HepG2 (cell line): ENCODE data around the gene KRABD2.

Experiments used
- ATF7-NPFF ChIP-seq: sonication (generic); formaldehyde crosslinking; IDR thresholded peaks from 2 replicates; pipeline ENCODE4 v1.8.1; 2023; ENCODE audit warnings: mild to moderate bottlenecking, low read depth, missing genetic modification reagents, moderate library complexity
- DRAP1 ChIP-seq: IDR thresholded peaks from 2 replicates; pipeline ENCODE4 v1.6.1; 2016; ENCODE audit warnings: missing genetic modification reagents, missing compliant biosample characterization
- DZIP1 ChIP-seq: sonication (generic); formaldehyde crosslinking; IDR thresholded peaks from 2 replicates; pipeline ENCODE4 v1.5.0; 2020; ENCODE audit warnings: mild to moderate bottlenecking, missing genetic modification reagents
- HNF4G ChIP-seq, 2 experiments: sonication (generic) in 1 of 2; formaldehyde crosslinking in 1 of 2; IDR thresholded peaks; 2 replicates each; pipeline versions ENCODE4 v1.4.0 to v1.6.1; 2011 to 2020; ENCODE audit warnings: borderline replicate concordance in 2 of 2, low read depth in 2 of 2, mild to moderate bottlenecking in 2 of 2, low read length in 1 of 2, missing genetic modification reagents in 1 of 2, moderate library complexity in 1 of 2
- HOXA3 ChIP-seq: sonication (generic); formaldehyde crosslinking; IDR thresholded peaks from 2 replicates; pipeline ENCODE4 v1.5.0; 2020; ENCODE audit warnings: missing genetic modification reagents
- POGK ChIP-seq: sonication (generic); formaldehyde crosslinking; conservative IDR thresholded peaks from 2 replicates; pipeline ENCODE4 v1.8.0; 2022; ENCODE audit warnings: mild to moderate bottlenecking, moderate library complexity, missing genetic modification reagents
- POLR2G ChIP-seq: fragments of 200-400 bp; formaldehyde crosslinking; IDR thresholded peaks from 2 replicates; pipeline ENCODE4 v1.6.1; 2018; ENCODE audit warnings: mild to moderate bottlenecking, low read depth, low read length, moderate library complexity
- RAD51 ChIP-seq: fragments of 450-650 bp; IDR thresholded peaks from 2 replicates; pipeline ENCODE4 v1.6.1; 2016; ENCODE audit warnings: borderline replicate concordance
- SRY ChIP-seq: sonication (generic); formaldehyde crosslinking; IDR thresholded peaks from 2 replicates; pipeline ENCODE4 v1.8.0; 2022; ENCODE audit warnings: mild to moderate bottlenecking, missing genetic modification reagents
- TRIM24 ChIP-seq: sonication (generic); formaldehyde crosslinking; IDR thresholded peaks from 2 replicates; pipeline ENCODE4 v1.8.0; 2022; ENCODE audit warnings: mild to moderate bottlenecking, missing genetic modification reagents
- ZHX2 ChIP-seq, 2 experiments: sonication (generic) in 1 of 2; formaldehyde crosslinking in 1 of 2; IDR thresholded peaks; 2 replicates each; pipeline versions ENCODE4 v1.6.1 to v1.9.0; 2014 to 2022; ENCODE audit warnings: antibody characterized with exemption in 1 of 2, borderline replicate concordance in 1 of 2, inconsistent platforms in 1 of 2, low read depth in 1 of 2, missing genetic modification reagents in 1 of 2
- ZNF263 ChIP-seq: sonication (generic); formaldehyde crosslinking; IDR thresholded peaks from 2 replicates; pipeline ENCODE4 v1.4.0; 2020; ENCODE audit warnings: missing genetic modification reagents
- ZNF512B ChIP-seq: sonication (generic); formaldehyde crosslinking; IDR thresholded peaks from 2 replicates; pipeline ENCODE4 v1.5.1; 2020; ENCODE audit warnings: missing genetic modification reagents, mild to moderate bottlenecking, borderline replicate concordance
- ZNF713 ChIP-seq: sonication (generic); formaldehyde crosslinking; IDR thresholded peaks from 2 replicates; pipeline ENCODE4 v1.4.0; 2020; ENCODE audit warnings: mild to moderate bottlenecking, missing genetic modification reagents

KRABD2 gene

GRCh38 chr17:8383143-8383822 lies 6.8 kb upstream of the KRABD2 start, which contains the start of gene RPL26 (continued):
- peak; percentile 88; the same call in 1 of the 2 replicates for TF ChIP-seq DZIP1 (CRISPR knock-in tag)
- no peak for TF ChIP-seq RAD51
- TF ChIP-seq HOXA3 (CRISPR knock-in tag), result peak; percentile 88
- TF ChIP-seq ATF7-NPFF (CRISPR knock-in tag), result peak; percentile 38
- peak; percentile 96 for TF ChIP-seq DRAP1 (CRISPR knock-in tag)
- no peak for TF ChIP-seq TRIM24 (CRISPR knock-in tag)
- TF ChIP-seq SRY (CRISPR knock-in tag), result no peak; the same call in 1 of the 2 replicates
- TF ChIP-seq ZNF512B, result no peak
- peak; percentile 33; the same call in 1 of the 2 replicates for TF ChIP-seq ZNF263 (CRISPR knock-in tag)
- TF ChIP-seq ZHX2 (IDR thresholded peaks at IDR 0.05; ENCODE audit: low read depth), result no peak
- no peak for TF ChIP-seq ZHX2 (CRISPR knock-in tag; IDR thresholded peaks at IDR 0.05; ENCODE audit: borderline replicate concordance)
- TF ChIP-seq ZNF713, result no peak
- peak; percentile 97 for TF ChIP-seq POLR2G
- TF ChIP-seq POGK (CRISPR knock-in tag), result peak; percentile 17; the same call in 1 of the 2 replicates
- TF ChIP-seq HNF4G (IDR thresholded peaks at IDR 0.05; ENCODE audit: borderline replicate concordance, low read depth, low read length), result no peak
- TF ChIP-seq HNF4G (CRISPR knock-in tag; IDR thresholded peaks at IDR 0.05; ENCODE audit: borderline replicate concordance, low read depth), result no peak
